M059J (cell line): Measurements from ENCODE around the gene PIK3R5. TPM values are rescaled to one million over a fixed set of nuclear protein-coding genes. Genes with fewer than 3 reads are reported as not detected.
"Not testable (repeated sequence)": the region's sequence is repeated elsewhere in the genome, so short reads cannot be mapped to it uniquely, and the experiment has no call there.

Experiments used
- DNase-seq: peaks from one replicate; pipeline ENCODE4 v3.0.0-alpha.2; 2012; ENCODE audit warnings: low read depth
- total RNA-seq: library from RNA; depleted of rRNA; stranded (reverse); fragments of >200 nt; shearing (Covaris generic); gene quantifications from 2 replicates; pipeline ENCODE4 v1.2.3, GENCODE V29; 2014

Gene PIK3R5
- total RNA-seq, 1 experiment from 2014 or later, result not detected

DNA sequence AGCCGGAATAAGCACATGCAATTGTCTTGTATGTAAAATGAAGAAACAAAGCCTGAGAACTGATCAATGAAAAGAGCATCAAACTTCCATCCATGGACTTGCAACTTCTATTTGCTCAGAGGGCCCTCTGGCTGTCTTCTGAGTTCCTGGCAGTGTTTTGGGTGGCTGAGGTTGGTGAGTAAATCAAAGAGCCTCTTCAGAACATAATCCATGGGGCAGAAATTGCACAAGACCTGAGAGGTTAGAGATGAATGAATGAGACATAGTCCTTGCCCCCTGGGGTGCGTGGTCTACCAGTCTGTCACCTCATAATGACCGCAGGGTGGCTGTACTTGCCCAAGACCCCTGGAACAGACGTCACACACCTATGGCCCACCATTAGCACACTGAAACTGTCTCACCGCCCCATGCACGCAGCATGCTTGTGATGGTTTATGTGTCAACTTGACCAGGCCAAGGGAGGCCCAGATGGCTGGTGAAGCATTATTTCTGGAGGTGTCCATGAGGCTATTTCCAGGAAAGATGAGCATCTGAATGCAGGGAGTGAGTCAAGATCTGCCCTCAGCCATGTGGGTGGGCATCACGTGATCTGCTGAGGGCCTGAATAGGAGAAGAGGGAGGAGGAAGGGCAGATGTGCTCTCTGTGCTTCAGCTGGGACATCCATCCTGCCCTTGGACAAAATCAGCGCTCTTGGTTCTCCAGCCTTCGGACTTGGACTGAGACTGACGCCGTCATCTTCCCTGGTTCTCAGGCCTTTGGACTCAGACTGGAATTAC is 106.3 kb downstream of the PIK3R5 start:
- peak; percentile 43 for DNase-seq

- DNase-seq, result peak; percentile 65
Observed at GRCh38 chr17:8857919-8858318, 107.6 kb downstream of the PIK3R5 start.

DNA sequence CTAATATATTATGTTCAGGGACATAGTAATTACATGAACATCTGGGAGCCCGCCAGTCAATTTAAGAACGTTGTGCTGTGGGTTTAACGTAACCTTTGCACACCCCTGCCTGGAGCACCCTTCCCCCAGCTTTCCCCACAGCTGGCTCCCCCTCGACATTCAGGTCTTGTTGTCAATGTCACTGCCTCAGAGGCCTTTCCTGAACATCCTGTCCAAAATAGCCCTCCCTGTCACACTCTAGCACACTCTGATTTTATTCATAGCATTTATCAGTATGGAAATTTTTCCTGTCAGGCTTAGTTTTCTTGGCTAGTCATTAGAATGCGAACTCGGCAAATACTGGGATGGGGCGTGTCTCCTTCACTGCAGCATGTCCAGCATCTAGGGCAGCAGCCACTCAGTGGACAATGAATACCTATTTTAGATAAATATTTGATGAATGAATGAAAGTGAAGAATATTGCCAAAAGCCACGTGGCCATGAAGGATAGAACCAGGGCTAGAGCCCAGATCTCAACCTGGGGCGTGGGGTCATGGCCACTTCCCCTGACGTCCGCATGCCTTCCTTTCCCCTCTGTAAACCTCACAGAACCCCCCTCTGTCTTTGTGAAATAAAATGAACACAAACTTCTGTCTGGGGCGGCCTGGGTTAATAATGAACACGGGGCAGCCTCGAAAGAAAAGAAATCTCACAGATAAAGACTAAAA is 108.5 kb downstream of the PIK3R5 start:
- no peak for DNase-seq

DNA sequence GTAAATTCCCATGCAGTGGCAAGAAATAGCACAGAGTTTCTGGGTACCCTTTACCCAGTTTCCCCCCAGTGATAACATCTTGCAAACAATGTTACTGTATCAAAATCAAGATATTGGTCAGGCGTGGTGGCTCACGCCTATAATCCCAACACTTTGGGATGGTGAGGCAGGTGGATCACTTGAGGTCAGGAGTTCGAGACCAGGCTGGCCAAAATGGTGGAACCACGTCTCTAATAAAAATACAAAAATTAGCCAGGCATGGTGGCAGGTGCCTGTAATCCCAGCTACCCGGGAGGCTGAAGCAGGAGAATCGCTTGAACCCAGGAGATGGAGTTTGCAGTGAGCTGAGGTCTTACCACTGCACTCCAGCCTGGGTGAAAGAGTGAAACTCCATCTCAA is 109.3 kb downstream of the PIK3R5 start:
- not testable (repeated sequence) for DNase-seq

GRCh38 chr17:8855477-8856204 is 109.9 kb downstream of the PIK3R5 start:
- DNase-seq, result no peak

GRCh38 chr17:8851600-8851999 is 113.9 kb downstream of the PIK3R5 start:
- no peak for DNase-seq

GRCh38 chr17:8849311-8850041 is 116.0 kb downstream of the PIK3R5 start:
- no peak for DNase-seq

DNA sequence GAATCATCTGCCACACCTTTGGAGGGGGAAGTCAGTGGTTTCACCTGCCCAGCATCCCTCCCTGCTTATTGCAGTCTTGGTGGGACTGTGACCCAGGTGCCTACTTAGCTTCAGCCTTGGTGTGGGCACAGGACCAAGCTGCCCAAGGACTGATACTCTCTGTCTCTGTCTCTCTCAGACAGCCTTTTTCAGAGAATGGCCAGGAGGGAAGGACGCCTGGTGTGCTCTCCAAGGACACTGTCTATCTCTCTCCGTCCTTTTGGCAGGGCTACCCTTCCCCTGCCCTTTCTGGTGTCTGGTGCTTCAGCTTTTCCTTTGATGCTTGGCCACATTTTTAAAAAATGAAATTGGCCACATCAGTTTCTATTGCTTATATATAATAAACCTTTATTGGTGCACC is 117.6 kb downstream of the PIK3R5 start:
- no peak for DNase-seq

- DNase-seq, result peak; percentile 47
Observed at GRCh38 chr17:8846768-8847211, 118.7 kb downstream of the PIK3R5 start.

DNA sequence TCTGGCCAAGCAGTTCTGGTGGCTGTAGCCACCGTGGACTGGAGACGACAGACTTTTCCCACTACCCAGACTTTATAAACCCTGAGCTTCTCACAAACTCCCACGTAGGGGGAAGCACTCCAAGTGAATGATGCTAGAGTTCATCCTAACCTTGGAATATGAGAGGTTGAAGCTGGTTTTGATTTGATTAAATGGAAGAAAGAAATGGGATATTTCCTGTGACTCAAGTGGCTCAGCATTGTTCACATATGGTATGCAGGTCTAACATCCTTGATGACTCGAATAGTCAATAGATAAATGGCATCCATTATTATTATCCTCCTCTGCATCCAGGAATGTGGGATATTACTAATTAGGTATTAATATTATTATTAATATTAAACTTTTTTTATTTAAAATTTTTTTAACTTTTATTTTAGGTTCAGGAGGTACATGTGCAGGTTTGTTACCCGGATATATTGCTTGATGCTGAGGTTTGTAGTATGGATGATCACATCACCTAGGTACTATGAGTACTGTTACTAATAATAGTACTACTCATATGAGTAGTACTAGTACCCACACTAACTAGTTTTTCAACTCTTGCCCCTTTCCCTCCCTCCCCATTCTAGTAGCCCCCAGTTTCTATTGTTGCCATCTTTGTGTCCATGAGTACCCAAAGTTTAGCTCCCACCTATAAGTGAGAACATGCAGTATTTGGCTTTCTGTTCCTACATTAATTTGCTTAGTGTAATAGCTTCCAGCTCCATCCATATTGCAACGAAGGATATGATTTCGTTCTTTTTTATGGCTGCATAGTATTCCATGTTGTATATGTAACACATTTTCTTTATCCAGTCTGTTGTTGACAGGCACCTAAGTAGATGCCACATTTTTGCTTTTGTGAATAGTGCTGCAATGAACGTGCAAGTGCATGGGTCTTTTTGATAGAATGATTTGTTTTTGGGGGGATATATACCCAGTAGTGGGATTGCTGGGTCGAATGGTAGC is 121.0 kb downstream of the PIK3R5 start:
- DNase-seq, result no peak

GRCh38 chr17:8843344-8843743 is 122.2 kb downstream of the PIK3R5 start:
- DNase-seq, result no peak

GRCh38 chr17:8841844-8842243 is 123.7 kb downstream of the PIK3R5 start:
- DNase-seq, result no peak

- no peak for DNase-seq
Observed at GRCh38 chr17:8839410-8839935, 126.0 kb downstream of the PIK3R5 start.

GRCh38 chr17:8838551-8839095 is 126.9 kb downstream of the PIK3R5 start:
- no peak for DNase-seq

DNA sequence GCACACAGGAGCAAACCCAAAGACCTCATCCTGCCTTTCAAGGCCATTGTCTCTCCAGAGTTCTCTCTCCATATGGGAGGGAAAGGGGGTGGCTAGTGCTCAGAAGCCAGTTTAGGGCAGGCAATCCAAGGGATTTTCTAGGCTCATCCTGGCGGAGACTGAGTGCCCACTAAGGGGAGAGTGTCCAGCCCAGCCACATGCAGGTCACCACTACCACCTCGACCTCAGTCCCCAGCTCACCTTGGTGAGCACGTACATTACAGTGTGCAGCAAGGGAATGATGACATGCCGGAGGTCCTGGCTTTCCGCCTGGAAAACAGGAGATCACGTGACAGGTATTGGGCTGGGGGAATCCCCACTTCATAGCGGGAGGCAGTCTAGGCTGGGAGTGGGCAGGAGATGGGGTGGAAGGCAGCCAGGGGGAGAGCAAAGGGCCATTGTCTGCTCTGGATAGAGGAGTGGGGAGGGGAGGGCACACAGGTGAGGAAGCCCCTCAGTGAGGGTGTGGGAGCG is 127.9 kb downstream of the PIK3R5 start:
- peak; percentile 36 for DNase-seq

DNA sequence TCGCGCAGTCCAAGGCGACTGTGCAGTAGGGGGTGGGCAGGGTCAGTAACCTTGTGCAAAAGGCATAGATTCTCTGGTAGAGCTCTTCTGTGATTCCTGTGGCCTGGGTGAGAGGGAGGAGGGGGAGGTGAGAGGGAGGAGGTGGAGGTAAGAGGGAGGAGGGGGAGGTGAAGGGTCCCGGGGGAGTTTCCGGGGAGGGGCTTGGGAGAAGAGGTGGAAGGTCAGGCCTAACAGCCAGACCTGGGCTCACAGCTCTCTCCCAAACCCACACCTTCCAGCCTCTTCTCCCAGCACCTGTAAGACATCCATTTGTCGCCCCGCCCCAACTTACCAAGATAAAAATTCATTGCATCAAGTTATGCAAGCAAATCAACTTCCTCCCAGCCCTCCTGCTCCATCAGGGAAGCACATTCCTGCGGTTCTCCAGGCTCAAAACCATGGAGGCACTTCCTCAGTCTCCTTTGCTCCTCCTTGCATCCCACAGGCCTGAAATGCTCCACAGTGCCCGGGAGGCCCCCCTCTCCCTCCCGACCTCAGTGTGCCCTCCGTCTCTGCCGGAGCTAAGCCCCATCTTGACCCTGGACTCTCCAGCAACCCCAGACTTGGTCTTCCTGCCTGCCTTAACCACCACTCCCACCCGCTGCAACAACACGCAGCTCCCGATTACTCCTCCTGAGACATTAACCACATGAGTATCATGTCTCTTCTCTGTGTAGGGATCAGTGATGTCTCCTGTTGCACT is 128.5 kb downstream of the PIK3R5 start:
- no peak for DNase-seq

- no peak for DNase-seq
Observed at GRCh38 chr17:8835631-8836364, 129.7 kb downstream of the PIK3R5 start.

- no peak for DNase-seq
Observed at GRCh38 chr17:8835106-8835505, 130.4 kb downstream of the PIK3R5 start.
